H9 (cell line): ENCODE measurements around the gene GABBR2. TPM values are rescaled to one million over a fixed set of nuclear protein-coding genes. Genes with fewer than 3 reads are reported as not detected.

Experiments
- DNase-seq: peaks from one replicate; pipeline ENCODE4 v3.0.0-alpha.2; 2017
- H2AFZ ChIP-seq: one replicate; pipeline ENCODE4 v1.6.1; 2013; ENCODE audit warnings: mild to moderate bottlenecking, low read length, control low read depth, moderate library complexity
- H2AK5ac ChIP-seq: 2 replicates; pipeline ENCODE4 v1.6.1; 2013; ENCODE audit warnings: low read length, control low read depth, mixed read lengths; ENCODE audit not compliant: insufficient read length
- H2BK120ac ChIP-seq: one replicate; pipeline ENCODE4 v1.6.1; 2013; ENCODE audit warnings: low read depth, mild to moderate bottlenecking, low read length, control low read depth, inconsistent platforms; ENCODE audit not compliant: poor library complexity, severe bottlenecking
- H2BK12ac ChIP-seq: 2 replicates; pipeline ENCODE4 v1.6.1; 2013; ENCODE audit warnings: low read length, control low read depth, mixed read lengths, low read depth; ENCODE audit not compliant: insufficient read length
- H2BK15ac ChIP-seq: 2 replicates; pipeline ENCODE4 v1.6.1; 2013; ENCODE audit warnings: low read depth, low read length, control low read depth
- H2BK20ac ChIP-seq: one replicate; pipeline ENCODE4 v1.6.1; 2013; ENCODE audit warnings: low read depth, mild to moderate bottlenecking, low read length, control low read depth, inconsistent platforms; ENCODE audit not compliant: poor library complexity, severe bottlenecking
- H2BK5ac ChIP-seq: 2 replicates; pipeline ENCODE4 v1.6.1; 2013; ENCODE audit warnings: low read length, control low read depth, mixed read lengths; ENCODE audit not compliant: insufficient read length
- H3K14ac ChIP-seq: 2 replicates; pipeline ENCODE4 v1.6.1; 2013; ENCODE audit warnings: low read length, control low read depth; ENCODE audit not compliant: insufficient read depth
- H3K18ac ChIP-seq: 2 replicates; pipeline ENCODE4 v1.6.1; 2013; ENCODE audit warnings: low read depth, mild to moderate bottlenecking, mixed read lengths, low read length, control low read depth; ENCODE audit not compliant: insufficient read length
- H3K23ac ChIP-seq: 2 replicates; pipeline ENCODE4 v1.6.1; 2013; ENCODE audit warnings: low read length, control low read depth, mixed read lengths, low read depth; ENCODE audit not compliant: insufficient read length
- H3K23me2 ChIP-seq: 2 replicates; pipeline ENCODE4 v1.6.1; 2013; ENCODE audit warnings: low read depth, mild to moderate bottlenecking, mixed read lengths, low read length, control low read depth; ENCODE audit not compliant: insufficient read length, poor library complexity, severe bottlenecking
- H3K27ac ChIP-seq: 2 replicates; pipeline ENCODE4 v1.5.1; 2013; ENCODE audit warnings: low read length, control low read depth, mixed read lengths, low read depth; ENCODE audit not compliant: insufficient read length
- H3K27me3 ChIP-seq: 2 replicates; pipeline ENCODE4 v1.6.1; 2013; ENCODE audit warnings: low read length, control low read depth, inconsistent platforms; ENCODE audit not compliant: insufficient read depth
- H3K4ac ChIP-seq: 2 replicates; pipeline ENCODE4 v1.6.1; 2013; ENCODE audit warnings: low read depth, mild to moderate bottlenecking, control low read depth, inconsistent platforms, low read length, moderate library complexity
- H3K4me1 ChIP-seq: 2 replicates; pipeline ENCODE4 v1.6.1; 2013; ENCODE audit warnings: low read length, control low read depth, inconsistent platforms; ENCODE audit not compliant: insufficient read depth
- H3K4me2 ChIP-seq: 2 replicates; pipeline ENCODE4 v1.6.1; 2013; ENCODE audit warnings: low read length, control low read depth, mixed read lengths; ENCODE audit not compliant: insufficient read length, insufficient read depth
- H3K56ac ChIP-seq: 2 replicates; pipeline ENCODE4 v1.6.1; 2013; ENCODE audit warnings: low read depth, mild to moderate bottlenecking, mixed read lengths, low read length, control low read depth; ENCODE audit not compliant: insufficient read length
- H3K79me1 ChIP-seq: 2 replicates; pipeline ENCODE4 v1.6.1; 2013; ENCODE audit warnings: low read depth, mild to moderate bottlenecking, moderate library complexity, low read length, control low read depth, inconsistent platforms; ENCODE audit not compliant: insufficient read depth, poor library complexity, severe bottlenecking
- H3K79me2 ChIP-seq: 2 replicates; pipeline ENCODE4 v1.6.1; 2013; ENCODE audit warnings: low read length, control low read depth, inconsistent platforms; ENCODE audit not compliant: insufficient read depth
- H3K9ac ChIP-seq: 2 replicates; pipeline ENCODE4 v1.6.1; 2013; ENCODE audit warnings: low read length, control low read depth, mixed read lengths; ENCODE audit not compliant: insufficient read length; ENCODE audit errors: extremely low read depth
- H3K9me3 ChIP-seq: one replicate; pipeline ENCODE4 v1.6.1; 2013; ENCODE audit warnings: low read depth, low read length, inconsistent platforms; ENCODE audit not compliant: control insufficient read depth
- H3T11ph ChIP-seq: one replicate; pipeline ENCODE4 v1.6.1; 2013; ENCODE audit warnings: mild to moderate bottlenecking, low read length, control low read depth, inconsistent platforms
- H4K20me1 ChIP-seq: one replicate; pipeline ENCODE4 v1.6.1; 2013; ENCODE audit not compliant: control insufficient read depth, insufficient read length, insufficient read depth
- H4K5ac ChIP-seq: 2 replicates; pipeline ENCODE4 v1.6.1; 2013; ENCODE audit warnings: low read depth, mild to moderate bottlenecking, mixed read lengths, low read length, control low read depth; ENCODE audit not compliant: insufficient read length
- H4K8ac ChIP-seq: replicated peaks from 2 replicates; pipeline ENCODE4 v1.6.1; 2013; ENCODE audit warnings: low read length, control low read depth, mixed read lengths, low read depth; ENCODE audit not compliant: insufficient read length
- H4K91ac ChIP-seq: 2 replicates; pipeline ENCODE4 v1.6.1; 2013; ENCODE audit warnings: low read depth, mild to moderate bottlenecking, moderate library complexity, mixed read lengths, low read length, control low read depth; ENCODE audit not compliant: insufficient read length
- H3K27ac Mint-ChIP-seq, 3 experiments: 2 replicates in 2 of 3; 3 replicates in 1 of 3; pipeline ENCODE4 v1.8.0; 2020 to 2021; ENCODE audit warnings: mixed read lengths in 3 of 3, mild to moderate bottlenecking in 1 of 3, moderate library complexity in 1 of 3
- H3K27me3 Mint-ChIP-seq: 2 replicates; pipeline ENCODE4 v1.8.0; 2021; ENCODE audit warnings: low read depth, mild to moderate bottlenecking, moderate library complexity, mixed read lengths
- H3K36me3 Mint-ChIP-seq, 3 experiments: 2 replicates in 2 of 3; 3 replicates in 1 of 3; pipeline ENCODE4 v1.8.0; 2020 to 2021; ENCODE audit warnings: low read depth in 3 of 3, mixed read lengths in 3 of 3; ENCODE audit not compliant: insufficient read depth in 1 of 3
- H3K4me1 Mint-ChIP-seq, 2 experiments: 2 replicates each; pipeline ENCODE4 v1.8.0; 2020; ENCODE audit warnings: mixed read lengths in 2 of 2
- H3K4me3 Mint-ChIP-seq, 2 experiments: 2 replicates in 1 of 2; 3 replicates in 1 of 2; pipeline ENCODE4 v1.8.0; 2020 to 2021; ENCODE audit warnings: mild to moderate bottlenecking in 2 of 2, mixed read lengths in 2 of 2, moderate library complexity in 1 of 2
- H3K9me3 Mint-ChIP-seq, 2 experiments: 2 replicates in 1 of 2; 3 replicates in 1 of 2; pipeline ENCODE4 v1.8.0; 2020; ENCODE audit warnings: mild to moderate bottlenecking in 2 of 2, mixed read lengths in 2 of 2, moderate library complexity in 1 of 2
- WGBS: extraction: QIAGEN DNeasy Blood & Tissue Kit; methylation state at CpG from one replicate; pipeline ENCODE4 v1.1.7; 2013; ENCODE audit warnings: missing lambda C conversion rate, low lambda C conversion rate, mixed read lengths; ENCODE audit not compliant: insufficient read length; ENCODE audit errors: extremely low coverage; 5-methylcytosine and 5-hydroxymethylcytosine counted together
- total RNA-seq: library from RNA; stranded (reverse); gene quantifications from 2 replicates; pipeline ENCODE4 v1.2.1, GENCODE V29; 2021
- TF ChIP-seq, protein P1 (sequence below): fragments of 200-600 bp; sonication (generic); conservative IDR thresholded peaks from 3 replicates; pipeline ENCODE4 v1.8.0; 2021; ENCODE audit warnings: antibody characterized with exemption, mild to moderate bottlenecking

GABBR2 gene
- total RNA-seq, 1 experiment from 2014 or later, result 0.66 TPM

DNA sequence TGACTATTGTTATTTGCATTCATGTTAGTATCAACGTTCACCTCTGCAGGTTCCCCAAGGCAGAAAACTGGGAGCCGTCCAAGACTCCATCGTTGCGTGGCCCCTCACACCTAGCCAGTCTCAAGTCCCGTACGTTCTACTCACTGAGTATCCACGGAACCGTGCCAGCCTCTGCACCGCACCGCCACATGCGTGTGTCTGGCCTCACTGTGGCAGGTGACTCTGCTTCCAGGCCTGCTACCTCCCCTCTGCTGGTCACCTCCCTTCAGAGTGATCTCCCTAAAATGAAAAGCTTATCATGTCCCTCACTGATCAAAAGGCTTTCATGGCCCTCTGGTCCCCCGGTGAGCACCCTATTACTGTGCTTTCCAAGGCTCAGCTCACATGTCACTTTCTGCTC, 108.1 kb downstream of the GABBR2 start:
- H3K27me3 Mint-ChIP-seq, result no peaks in the 10 kb centered on the region; the same call in 1 of the 2 replicates
- Histone ChIP-seq H3K18ac (no peak overlapping the region), H3T11ph (no peak overlapping the region), H3K4ac (no peak overlapping the region), H2AK5ac (no peak overlapping the region), H2BK15ac (no peak overlapping the region), H2BK12ac (no peak overlapping the region), H3K4me2 (no peak overlapping the region), H3K56ac (no peak overlapping the region), H4K5ac (no peak overlapping the region), H2BK20ac (no peak overlapping the region), H4K91ac (no peak overlapping the region), H3K79me2 (no peaks in the 10 kb centered on the region), H3K14ac (no peak overlapping the region), H3K9me3 (no peaks in the 10 kb centered on the region), H3K9ac (no peak overlapping the region), H3K79me1 (no peaks in the 10 kb centered on the region), H3K23me2 (no peaks in the 10 kb centered on the region), H4K20me1 (no peaks in the 10 kb centered on the region), H2BK5ac (no peak overlapping the region), H2AFZ (no peak overlapping the region), H4K8ac (no peak overlapping the region), H3K27ac (no peak overlapping the region), H3K4me1 (no peaks in the 10 kb centered on the region), H2BK120ac (no peak overlapping the region), H3K27me3 (no peaks in the 10 kb centered on the region), H3K23ac (no peak overlapping the region)
- H3K36me3 Mint-ChIP-seq, result no peaks in the 10 kb centered on the region
- no peak overlapping the region for H3K4me3 Mint-ChIP-seq
- H3K27ac Mint-ChIP-seq, result peak overlapping the region in 1 of 3 experiments; percentile 2; a peak in 1 of 7 replicates
- TF ChIP-seq, protein P1, sequence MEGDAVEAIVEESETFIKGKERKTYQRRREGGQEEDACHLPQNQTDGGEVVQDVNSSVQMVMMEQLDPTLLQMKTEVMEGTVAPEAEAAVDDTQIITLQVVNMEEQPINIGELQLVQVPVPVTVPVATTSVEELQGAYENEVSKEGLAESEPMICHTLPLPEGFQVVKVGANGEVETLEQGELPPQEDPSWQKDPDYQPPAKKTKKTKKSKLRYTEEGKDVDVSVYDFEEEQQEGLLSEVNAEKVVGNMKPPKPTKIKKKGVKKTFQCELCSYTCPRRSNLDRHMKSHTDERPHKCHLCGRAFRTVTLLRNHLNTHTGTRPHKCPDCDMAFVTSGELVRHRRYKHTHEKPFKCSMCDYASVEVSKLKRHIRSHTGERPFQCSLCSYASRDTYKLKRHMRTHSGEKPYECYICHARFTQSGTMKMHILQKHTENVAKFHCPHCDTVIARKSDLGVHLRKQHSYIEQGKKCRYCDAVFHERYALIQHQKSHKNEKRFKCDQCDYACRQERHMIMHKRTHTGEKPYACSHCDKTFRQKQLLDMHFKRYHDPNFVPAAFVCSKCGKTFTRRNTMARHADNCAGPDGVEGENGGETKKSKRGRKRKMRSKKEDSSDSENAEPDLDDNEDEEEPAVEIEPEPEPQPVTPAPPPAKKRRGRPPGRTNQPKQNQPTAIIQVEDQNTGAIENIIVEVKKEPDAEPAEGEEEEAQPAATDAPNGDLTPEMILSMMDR, result no peak
- no peaks in the 10 kb centered on the region for H3K9me3 Mint-ChIP-seq
- no peak for DNase-seq
- peaks cover 14 to 19% of the 10 kb centered on the region in 2 experiments for H3K4me1 Mint-ChIP-seq
- no CpG with 5 or more reads among the region's 12 CpGs for WGBS
